Measurements from ENCODE around the gene TTC33. TPM values are rescaled to one million over a fixed set of nuclear protein-coding genes. Genes with fewer than 3 reads are reported as not detected.
"Not testable (repeated sequence)": the region's sequence is repeated elsewhere in the genome, so short reads cannot be mapped to it uniquely, and the experiment has no call there.

TTC33 gene, protein sequence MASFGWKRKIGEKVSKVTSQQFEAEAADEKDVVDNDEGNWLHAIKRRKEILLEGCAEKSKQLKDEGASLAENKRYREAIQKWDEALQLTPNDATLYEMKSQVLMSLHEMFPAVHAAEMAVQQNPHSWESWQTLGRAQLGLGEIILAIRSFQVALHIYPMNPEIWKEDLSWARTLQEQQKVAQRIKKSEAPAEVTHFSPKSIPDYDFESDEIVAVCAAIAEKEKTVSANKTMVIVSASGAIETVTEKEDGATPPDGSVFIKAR
- 10 to 100 TPM; 14.6 to 20.9 (median 15.9) TPM for total RNA-seq

DNA sequence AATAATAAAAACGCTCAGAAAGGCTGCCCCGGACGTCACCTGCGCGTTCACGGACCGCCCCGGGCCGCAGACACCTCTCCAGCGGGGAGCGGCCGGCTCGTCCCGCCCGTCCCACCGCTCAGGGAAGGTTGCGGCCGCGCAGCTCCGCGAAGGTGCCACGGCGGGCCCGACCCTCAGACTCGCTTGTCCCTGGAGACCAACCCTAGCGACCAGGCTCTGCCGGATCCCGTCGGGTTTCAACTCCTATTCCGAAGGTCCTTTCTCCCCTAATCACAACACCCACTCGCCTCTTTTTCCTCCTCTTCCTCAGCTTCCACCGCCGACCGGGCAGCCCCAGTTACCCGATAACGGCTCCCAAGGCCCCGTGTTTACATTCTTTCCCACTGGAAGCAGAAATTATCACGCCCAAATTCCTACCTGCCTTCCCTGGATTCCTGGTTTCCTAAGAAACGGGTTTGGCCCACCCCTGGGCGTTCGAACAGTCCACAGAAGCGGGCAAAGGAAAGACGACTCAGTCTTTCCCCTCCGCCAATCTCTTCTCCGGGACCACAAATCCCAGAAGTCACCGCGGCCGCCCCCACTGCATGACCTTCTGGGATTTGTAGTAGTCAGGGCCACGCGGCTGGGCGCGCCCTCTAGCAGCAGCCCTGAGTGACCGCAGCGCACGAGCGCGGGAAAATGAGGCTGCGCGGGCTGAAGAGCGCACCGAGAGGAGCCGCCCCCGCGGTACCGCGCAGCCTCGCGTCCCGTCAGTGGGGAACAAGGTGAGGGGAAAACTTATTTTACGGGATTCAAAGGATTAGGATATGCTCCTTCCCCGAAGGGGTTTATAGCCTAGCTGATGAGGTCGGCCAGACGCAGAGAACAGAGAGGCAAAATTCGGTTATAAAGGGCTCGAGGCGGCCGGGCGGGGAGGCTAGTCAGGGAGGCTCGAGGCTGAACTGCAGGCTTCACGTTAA is at the start of gene TTC33:
TSS of gene TTC33 (minus strand) at position 555 of the 959 bp plus-strand sequence. CDS start 8,943 bp downstream, outside the sequence.
- no peak within 1 kb of the TSS for H3K4me3 Mint-ChIP-seq
- H3K4me1 Mint-ChIP-seq (ENCODE audit: low read depth), result peaks cover 2% of the 10 kb centered on the region
- H3K27me3 Mint-ChIP-seq (ENCODE audit: low read depth), result no peaks in the 10 kb centered on the region

DNA sequence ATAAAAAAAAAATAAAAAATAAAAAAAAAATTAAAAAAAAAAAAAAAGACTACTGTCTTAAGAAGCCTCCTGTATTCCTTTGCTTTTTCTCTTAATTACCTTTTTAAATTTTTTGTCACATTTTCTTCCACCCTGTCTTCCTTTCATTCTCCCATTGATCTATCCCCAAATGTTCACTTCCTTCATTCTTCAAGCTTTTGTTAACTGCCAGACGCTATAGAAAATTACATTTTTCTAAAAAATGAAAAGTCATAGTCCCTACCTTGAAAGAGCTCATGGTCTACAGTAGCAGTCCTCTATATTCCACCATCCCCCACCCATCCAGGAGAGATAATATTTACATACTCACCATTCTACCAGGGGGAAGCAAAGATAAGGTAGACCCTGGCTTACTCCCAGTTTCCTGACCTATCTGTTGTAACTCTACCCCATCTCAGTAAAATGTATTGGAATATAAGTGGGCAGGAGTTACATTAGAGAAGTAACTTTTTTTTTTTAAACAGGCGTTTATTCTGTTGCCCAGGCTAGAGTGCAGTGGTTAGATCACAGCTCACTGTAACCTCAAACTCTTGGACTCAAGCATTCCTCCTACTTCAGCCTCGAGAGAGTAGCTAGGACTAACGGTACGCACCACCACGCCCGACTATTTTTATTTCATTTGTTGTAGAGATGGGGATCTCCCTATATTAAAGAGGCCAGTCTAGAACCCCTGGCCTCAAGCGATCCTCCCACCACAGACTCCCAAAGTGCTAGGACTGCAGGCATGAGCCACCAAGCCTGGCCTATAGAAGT is 46.2 kb upstream of the TTC33 start:
- DNase-seq (no peak), ATAC-seq (no peak)
- H3K4me1 Mint-ChIP-seq (ENCODE audit: low read depth), result peaks cover 7% of the 10 kb centered on the region
- H3K4me3 Mint-ChIP-seq, result no peak overlapping the region
- H3K9me3 Mint-ChIP-seq, result no peaks in the 10 kb centered on the region
- no peaks in the 10 kb centered on the region for H3K36me3 Mint-ChIP-seq (ENCODE audit: insufficient read depth)
- H3K27me3 Mint-ChIP-seq (ENCODE audit: low read depth), result no peaks in the 10 kb centered on the region

More for the DNA sequence above, at the start of gene TTC33:
- H3K9me3 Mint-ChIP-seq, result no peaks in the 10 kb centered on the region
- H3K36me3 Mint-ChIP-seq (ENCODE audit: insufficient read depth), result peaks cover 4% of the 10 kb centered on the region
- peak; percentile 93 for DNase-seq
- ATAC-seq, result peak; percentile 90 to 93

DNA sequence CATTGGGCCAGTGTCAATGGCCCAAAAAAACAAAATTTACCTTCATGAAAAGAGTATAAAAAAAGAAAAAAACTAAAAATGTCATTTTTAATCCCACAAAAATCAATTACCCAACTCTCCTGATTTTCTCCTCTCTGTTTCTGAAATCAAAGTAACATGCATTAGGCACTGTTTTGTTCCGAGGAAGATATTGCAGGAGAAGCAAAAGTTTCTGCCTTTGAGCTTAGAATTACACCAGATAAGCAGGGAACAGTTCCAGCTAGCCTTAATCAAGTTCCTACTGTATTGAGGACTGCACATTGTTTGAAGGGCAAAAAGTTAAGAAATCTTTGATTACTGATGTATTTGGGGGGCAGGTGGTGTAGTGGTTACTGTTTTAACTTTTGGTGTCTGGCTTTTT is 43.5 kb upstream of the TTC33 start:
- Mint-ChIP-seq H3K36me3 (ENCODE audit: insufficient read depth) (peaks cover 10% of the 10 kb centered on the region), H3K4me1 (ENCODE audit: low read depth) (peaks cover 32% of the 10 kb centered on the region), H3K9me3 (no peaks in the 10 kb centered on the region), H3K27me3 (ENCODE audit: low read depth) (no peaks in the 10 kb centered on the region), H3K4me3 (peak overlapping the region; percentile 86)
- ATAC-seq, result no peak
- no peak for DNase-seq

DNA sequence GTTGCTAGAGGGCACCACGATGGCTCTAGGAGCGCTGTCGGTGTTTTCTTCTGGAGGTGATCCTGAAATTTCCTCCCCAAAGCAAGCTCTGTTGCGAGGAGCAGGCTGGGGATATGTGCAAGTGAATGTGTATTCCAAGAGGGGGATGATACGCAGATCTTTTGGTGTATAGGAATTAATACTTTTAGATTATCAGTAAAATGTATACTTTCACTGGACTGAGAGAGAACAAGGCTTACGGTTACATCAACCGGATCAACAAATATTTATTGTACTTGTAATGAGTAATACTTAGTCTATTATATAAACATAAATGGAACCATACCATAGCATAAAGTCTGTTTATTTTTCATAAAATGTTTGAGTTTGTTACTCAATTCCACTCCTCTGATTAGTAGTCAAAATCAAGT is 43.0 kb upstream of the TTC33 start:
- DNase-seq (no peak), ATAC-seq (no peak)
- Mint-ChIP-seq H3K4me3 (peak overlapping the region; percentile 86), H3K4me1 (ENCODE audit: low read depth) (peaks cover 37% of the 10 kb centered on the region), H3K27me3 (ENCODE audit: low read depth) (no peaks in the 10 kb centered on the region), H3K9me3 (no peaks in the 10 kb centered on the region), H3K36me3 (ENCODE audit: insufficient read depth) (peaks cover 13% of the 10 kb centered on the region)

DNA sequence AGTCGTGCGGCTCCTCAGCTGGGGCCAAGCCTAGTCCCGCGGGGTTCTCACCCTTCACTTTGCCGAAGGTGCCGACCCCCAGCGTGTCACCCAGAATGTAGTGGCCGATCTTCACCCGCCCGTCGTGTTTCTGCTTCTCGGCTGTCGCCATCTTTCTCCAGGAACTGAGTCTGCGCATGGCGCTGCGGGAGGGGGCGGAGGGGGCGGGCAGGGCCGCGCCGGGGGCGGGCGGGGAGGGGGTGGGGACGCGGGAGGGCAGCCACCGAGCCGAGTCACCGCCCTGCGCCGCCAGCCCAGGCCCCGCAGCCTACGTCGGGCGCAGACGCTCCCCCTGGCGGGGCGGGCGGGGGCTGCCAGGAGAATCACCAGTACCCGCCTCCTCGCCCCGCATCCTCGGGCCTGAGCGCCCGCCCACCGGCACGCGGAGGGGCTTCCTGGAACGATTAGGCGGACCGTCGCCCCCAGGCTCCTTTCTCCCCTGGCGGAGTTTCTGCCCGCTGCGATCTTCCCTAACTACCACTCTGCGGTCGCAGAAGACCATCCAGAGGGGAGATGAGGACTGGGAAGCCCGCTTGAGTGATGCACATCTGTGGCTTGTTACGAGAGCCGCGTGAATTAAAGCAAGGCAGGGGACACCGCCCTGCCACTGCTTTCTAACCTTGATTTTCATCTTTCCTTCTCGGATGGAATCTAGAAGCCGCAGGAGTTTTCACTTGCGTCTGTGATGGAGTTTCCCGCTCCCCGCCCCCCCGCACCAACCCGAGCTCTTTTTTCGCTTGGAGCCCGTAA is 42.4 kb upstream of the TTC33 start, which contains the start of gene PRKAA1:
TSS of gene PRKAA1 (minus strand) at position 363 of the 789 bp plus-strand sequence. CDS start at position 178, 185 bp downstream.
- no peaks in the 10 kb centered on the region for H3K27me3 Mint-ChIP-seq (ENCODE audit: low read depth)
- ATAC-seq (peak; percentile 92 to 94), DNase-seq (peak; percentile 87)
- peaks cover 43% of the 10 kb centered on the region for H3K4me1 Mint-ChIP-seq (ENCODE audit: low read depth)
- H3K9me3 Mint-ChIP-seq, result no peaks in the 10 kb centered on the region
- peak within 1 kb of the TSS; percentile 88 for H3K4me3 Mint-ChIP-seq
- H3K36me3 Mint-ChIP-seq (ENCODE audit: insufficient read depth), result peaks cover 13% of the 10 kb centered on the region

DNA sequence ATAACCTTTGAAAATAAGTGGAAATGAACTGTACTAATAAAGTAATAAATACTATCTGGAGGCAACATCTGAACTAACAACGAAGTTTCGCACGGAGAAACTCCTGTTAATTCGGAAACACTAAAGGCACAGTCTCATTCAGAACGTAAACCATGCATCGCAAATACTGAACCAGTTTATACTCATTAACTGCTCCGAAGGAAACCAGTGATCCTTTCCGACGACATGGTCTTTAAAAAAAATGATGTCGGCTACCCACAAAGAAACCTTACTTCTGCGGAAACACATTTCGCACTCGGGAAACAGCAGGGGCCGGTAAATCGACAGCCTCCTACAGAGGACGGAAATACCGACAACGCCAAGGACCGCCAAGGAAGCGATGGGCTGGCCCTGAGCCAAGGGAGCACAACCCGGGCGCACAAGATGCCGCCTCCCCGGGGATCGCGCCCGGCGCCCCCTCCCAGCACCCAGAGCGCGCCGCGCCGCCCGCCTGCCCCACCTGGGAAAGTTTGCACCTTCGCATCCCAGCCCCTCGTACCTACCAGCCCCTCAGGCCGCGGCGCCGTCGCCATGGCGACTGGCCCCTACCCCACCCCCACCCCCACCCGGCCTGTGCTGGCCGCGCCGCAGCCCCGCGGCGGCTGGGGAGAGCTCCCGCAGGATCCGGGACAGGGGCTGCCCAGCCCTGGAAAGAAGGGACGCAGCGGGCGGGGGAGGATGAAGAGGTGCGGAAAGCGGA is 41.7 kb upstream of the TTC33 start:
- Mint-ChIP-seq H3K9me3 (no peaks in the 10 kb centered on the region), H3K4me3 (peak overlapping the region; percentile 88), H3K36me3 (ENCODE audit: insufficient read depth) (peaks cover 13% of the 10 kb centered on the region), H3K4me1 (ENCODE audit: low read depth) (peaks cover 45% of the 10 kb centered on the region), H3K27me3 (ENCODE audit: low read depth) (no peaks in the 10 kb centered on the region)
- ATAC-seq (peak; percentile 45 to 49), DNase-seq (peak; percentile 70)

DNA sequence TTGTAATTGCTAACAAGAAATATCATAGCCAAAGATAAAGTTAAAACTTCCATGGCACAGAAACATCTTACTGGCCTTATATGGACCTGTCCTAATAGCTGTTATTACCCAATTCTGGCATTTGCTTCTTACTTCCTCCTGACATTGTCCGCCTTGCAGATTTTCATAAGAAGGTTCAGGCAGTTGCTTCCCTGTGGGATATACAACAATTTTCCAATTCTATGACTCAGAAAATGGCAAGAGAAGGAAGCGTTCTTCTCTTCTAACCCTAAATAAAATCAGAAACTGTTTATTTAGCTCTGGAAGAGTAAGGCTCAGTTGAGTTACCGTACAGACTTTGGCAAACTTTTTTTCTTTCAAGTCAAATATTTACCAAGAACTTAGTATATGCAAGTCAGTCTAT is 40.7 kb upstream of the TTC33 start:
- Mint-ChIP-seq H3K9me3 (no peaks in the 10 kb centered on the region), H3K27me3 (ENCODE audit: low read depth) (no peaks in the 10 kb centered on the region), H3K4me1 (ENCODE audit: low read depth) (peaks cover 51% of the 10 kb centered on the region), H3K36me3 (ENCODE audit: insufficient read depth) (peaks cover 13% of the 10 kb centered on the region), H3K4me3 (peak overlapping the region; percentile 88)
- ATAC-seq (no peak), DNase-seq (no peak)

DNA sequence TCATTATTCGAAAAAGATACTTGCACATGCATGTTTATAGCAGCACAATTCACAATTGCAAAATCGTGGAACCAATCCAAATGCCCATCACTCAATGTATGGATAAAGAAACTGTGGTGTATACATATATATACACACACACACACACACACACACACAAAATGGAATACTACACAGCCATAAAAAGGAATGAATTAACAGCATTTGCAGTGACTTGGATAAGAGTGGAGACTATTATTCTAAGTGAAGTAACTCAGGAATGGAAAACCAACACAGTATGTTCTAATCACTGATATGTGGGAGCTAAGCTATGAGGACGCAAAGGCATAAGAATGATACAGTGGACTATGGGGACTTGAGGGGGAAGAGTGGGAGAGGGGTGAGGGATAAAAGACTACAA is 39.1 kb upstream of the TTC33 start:
- not testable (repeated sequence) for H3K9me3 Mint-ChIP-seq; H3K4me3 Mint-ChIP-seq; H3K27me3 Mint-ChIP-seq (ENCODE audit: low read depth); ATAC-seq; DNase-seq
- Mint-ChIP-seq H3K36me3 (ENCODE audit: insufficient read depth) (peaks cover 16% of the 10 kb centered on the region), H3K4me1 (ENCODE audit: low read depth) (peaks cover 62% of the 10 kb centered on the region)

DNA sequence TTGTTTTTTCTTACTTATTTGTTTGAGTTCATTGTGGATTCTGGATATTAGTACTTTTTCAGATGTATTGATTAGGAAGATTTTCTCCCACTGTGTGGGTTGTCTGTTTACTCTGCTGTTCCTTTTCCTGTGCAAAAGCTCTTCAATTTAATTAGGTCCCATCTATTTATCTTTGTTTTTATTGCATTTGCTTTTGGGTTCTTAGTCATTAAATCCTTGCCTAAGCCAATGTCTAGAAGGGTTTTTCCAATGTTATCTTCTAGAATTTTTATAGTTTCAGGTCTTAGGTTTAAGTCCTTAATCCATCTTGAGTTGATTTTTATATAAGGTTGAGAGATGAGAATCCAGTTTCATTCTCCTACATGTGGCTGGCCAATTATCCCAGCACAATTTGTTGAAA is 38.6 kb upstream of the TTC33 start:
- ATAC-seq, H3K4me3 Mint-ChIP-seq: not testable (repeated sequence)
- peaks cover 66% of the 10 kb centered on the region for H3K4me1 Mint-ChIP-seq (ENCODE audit: low read depth)

DNA sequence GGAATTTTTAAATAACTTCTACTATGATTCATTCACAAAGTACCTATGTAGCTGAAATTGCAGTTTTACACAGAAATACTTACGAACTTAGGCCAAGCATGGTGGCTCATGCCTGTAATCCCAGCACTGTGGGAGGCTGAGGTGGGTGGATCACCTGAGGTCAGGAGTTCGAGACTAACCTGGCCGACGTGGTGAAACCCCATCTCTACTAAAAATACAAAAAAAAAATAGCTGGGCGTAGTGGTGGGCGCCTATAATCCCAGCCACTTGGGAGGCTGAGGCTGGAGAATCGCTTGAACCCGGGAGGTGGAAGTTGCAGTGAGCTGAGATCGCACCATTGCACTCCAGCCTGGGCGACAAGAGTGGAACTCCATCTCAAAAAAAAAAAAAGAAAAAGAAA is 36.9 kb upstream of the TTC33 start:
- DNase-seq; H3K27me3 Mint-ChIP-seq (ENCODE audit: low read depth); ATAC-seq; H3K4me3 Mint-ChIP-seq; H3K9me3 Mint-ChIP-seq: not testable (repeated sequence)
- Mint-ChIP-seq H3K36me3 (ENCODE audit: insufficient read depth) (peaks cover 26% of the 10 kb centered on the region), H3K4me1 (ENCODE audit: low read depth) (peaks cover 76% of the 10 kb centered on the region)

More for the DNA sequence above, 38.6 kb upstream of the TTC33 start:
- H3K9me3 Mint-ChIP-seq; DNase-seq; H3K27me3 Mint-ChIP-seq (ENCODE audit: low read depth): not testable (repeated sequence)
- H3K36me3 Mint-ChIP-seq (ENCODE audit: insufficient read depth), result peaks cover 18% of the 10 kb centered on the region

DNA sequence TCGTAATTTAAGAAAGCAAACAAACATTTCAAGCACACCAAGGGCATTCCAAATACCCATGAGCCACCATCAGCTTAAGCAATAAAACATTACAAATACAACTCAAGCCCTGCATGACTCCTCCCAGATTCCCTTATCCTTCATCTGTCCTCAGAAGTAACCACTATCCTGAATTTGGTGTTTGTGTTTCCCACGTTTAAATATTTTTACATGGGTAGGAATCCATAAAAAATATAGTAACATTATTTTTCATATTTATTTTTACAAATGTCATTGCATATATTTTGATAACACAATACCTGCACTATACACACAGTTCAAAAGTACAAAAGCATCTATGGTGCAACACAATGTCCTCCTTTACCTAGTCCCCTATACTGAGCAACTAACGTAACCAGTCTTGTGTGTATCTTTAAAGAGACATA is 36.0 kb upstream of the TTC33 start:
- no peak for DNase-seq
- Mint-ChIP-seq H3K27me3 (ENCODE audit: low read depth) (no peaks in the 10 kb centered on the region), H3K9me3 (peaks cover 3% of the 10 kb centered on the region), H3K36me3 (ENCODE audit: insufficient read depth) (peaks cover 28% of the 10 kb centered on the region), H3K4me1 (ENCODE audit: low read depth) (peaks cover 71% of the 10 kb centered on the region), H3K4me3 (no peak overlapping the region)
- no peak for ATAC-seq

DNA sequence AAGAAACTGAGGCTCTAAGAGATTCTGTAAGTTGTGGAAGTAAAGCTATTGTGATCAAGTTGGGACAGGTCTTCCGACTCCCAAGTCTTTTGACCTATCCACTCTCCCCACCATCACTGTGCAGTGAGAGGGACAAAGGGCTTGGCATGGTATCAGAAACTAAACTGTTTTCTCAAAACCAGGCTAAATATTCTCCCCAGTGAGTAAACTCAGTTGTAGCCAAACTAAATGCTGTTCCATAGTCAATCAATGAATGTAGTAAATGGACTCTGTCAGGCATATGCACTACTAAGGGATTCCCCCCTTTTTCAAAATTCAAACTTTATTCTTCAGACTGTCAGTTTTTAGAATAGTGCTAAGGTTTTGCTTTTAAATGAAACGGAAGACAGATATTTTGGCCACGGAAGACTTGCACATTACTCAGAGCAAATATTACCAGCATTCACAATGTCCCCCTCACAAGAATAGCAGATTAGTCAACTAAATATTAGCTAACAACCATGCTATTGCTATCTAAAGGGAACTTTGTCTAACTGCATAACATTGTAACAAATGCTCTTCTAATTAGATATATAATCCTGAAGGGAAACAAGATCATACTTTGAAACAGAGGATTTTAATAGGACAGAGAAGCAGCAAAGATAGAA is 35.3 kb upstream of the TTC33 start:
- Mint-ChIP-seq H3K4me3 (no peak overlapping the region), H3K27me3 (ENCODE audit: low read depth) (no peaks in the 10 kb centered on the region), H3K36me3 (ENCODE audit: insufficient read depth) (peaks cover 30% of the 10 kb centered on the region), H3K9me3 (peaks cover 3% of the 10 kb centered on the region), H3K4me1 (ENCODE audit: low read depth) (peaks cover 68% of the 10 kb centered on the region)
- ATAC-seq (no peak), DNase-seq (no peak)
